Neural progenitor cell (in vitro differentiated cells): ENCODE measurements around the gene RELCH. TPM values are rescaled to one million over a fixed set of nuclear protein-coding genes. Genes with fewer than 3 reads are reported as not detected.

Experiments
- DNase-seq: peaks from one replicate; pipeline ENCODE4 v3.0.0-alpha.2; 2016; ENCODE audit warnings: low spot score
- H2AFZ ChIP-seq: fragments of 200-600 bp; sonication (generic); replicated peaks from 2 replicates; pipeline ENCODE4 v1.6.1; 2016; ENCODE audit warnings: antibody characterized with exemption
- H3F3A ChIP-seq: fragments of 200-600 bp; sonication (generic); 2 replicates; pipeline ENCODE4 v1.6.1; 2016; ENCODE audit warnings: antibody characterized with exemption, low read depth
- H3K27ac ChIP-seq: fragments of 200-600 bp; sonication (generic); 2 replicates; pipeline ENCODE4 v1.5.1; 2016; ENCODE audit warnings: mild to moderate bottlenecking
- H3K27me3 ChIP-seq: fragments of 200-600 bp; sonication (generic); 2 replicates; pipeline ENCODE4 v1.6.1; 2016; ENCODE audit warnings: mild to moderate bottlenecking, moderate library complexity
- H3K36me3 ChIP-seq: fragments of 200-600 bp; sonication (generic); 2 replicates; pipeline ENCODE4 v1.5.1; 2016
- H3K4me1 ChIP-seq: fragments of 200-600 bp; sonication (generic); 2 replicates; pipeline ENCODE4 v1.6.1; 2016; ENCODE audit warnings: mixed run types
- H3K4me2 ChIP-seq: fragments of 200-600 bp; sonication (generic); 2 replicates; pipeline ENCODE4 v1.6.1; 2016
- H3K4me3 ChIP-seq: fragments of 200-600 bp; sonication (generic); 2 replicates; pipeline ENCODE4 v1.5.1; 2016
- H3K79me2 ChIP-seq: fragments of 200-600 bp; sonication (generic); 2 replicates; pipeline ENCODE4 v1.6.1; 2016; ENCODE audit warnings: low read depth
- H3K9ac ChIP-seq: fragments of 200-600 bp; sonication (generic); 2 replicates; pipeline ENCODE4 v1.6.1; 2016
- H3K9me3 ChIP-seq: fragments of 200-600 bp; sonication (generic); 2 replicates; pipeline ENCODE4 v1.5.1; 2016; ENCODE audit warnings: low read depth
- H4K20me1 ChIP-seq: fragments of 200-600 bp; sonication (generic); 2 replicates; pipeline ENCODE4 v1.6.1; 2016; ENCODE audit warnings: low read depth
- H3K27ac Mint-ChIP-seq: 3 replicates; pipeline ENCODE4 v1.8.0; 2021; ENCODE audit warnings: mixed read lengths
- H3K27me3 Mint-ChIP-seq: 2 replicates; pipeline ENCODE4 v1.8.0; 2022; ENCODE audit warnings: low read depth, mild to moderate bottlenecking, inconsistent platforms, moderate library complexity, mixed read lengths; ENCODE audit not compliant: insufficient read depth
- H3K36me3 Mint-ChIP-seq: 3 replicates; pipeline ENCODE4 v1.8.0; 2021; ENCODE audit warnings: mixed read lengths
- H3K4me1 Mint-ChIP-seq: 3 replicates; pipeline ENCODE4 v1.8.0; 2021; ENCODE audit warnings: mixed read lengths
- H3K4me3 Mint-ChIP-seq: 3 replicates; pipeline ENCODE4 v1.8.0; 2021; ENCODE audit warnings: mild to moderate bottlenecking, moderate library complexity, mixed read lengths
- H3K9me3 Mint-ChIP-seq: 3 replicates; pipeline ENCODE4 v1.8.0; 2020; ENCODE audit warnings: mixed read lengths
- CTCF ChIP-seq: fragments of 200-600 bp; sonication (generic); IDR thresholded peaks from 2 replicates; pipeline ENCODE4 v1.5.1; 2017; ENCODE audit warnings: antibody characterized with exemption, mild to moderate bottlenecking
- EZH2 ChIP-seq: fragments of 200-600 bp; sonication (generic); IDR thresholded peaks from 2 replicates; pipeline ENCODE4 v1.6.1; 2017; ENCODE audit warnings: antibody characterized with exemption, mild to moderate bottlenecking, moderate library complexity
- EZH2phosphoT487 ChIP-seq: fragments of 200-600 bp; sonication (generic); IDR thresholded peaks from 2 replicates; pipeline ENCODE4 v1.6.1; 2017; ENCODE audit warnings: antibody characterized with exemption
- total RNA-seq: library from RNA; depleted of rRNA; stranded (reverse); fragments of >200 nt; gene quantifications from 2 replicates; pipeline ENCODE4 v1.2.3, GENCODE V29; 2015; ENCODE audit warnings: low replicate concordance

The RELCH gene
- total RNA-seq, 1 donor from 2014 or later, result 40.9 TPM

GRCh38 chr18:62189208-62189607, 2.2 kb downstream of the RELCH start:
- no peak overlapping the region for H3K27ac Mint-ChIP-seq

GRCh38 chr18:62196079-62196478, 9.0 kb downstream of the RELCH start:
- H3K4me1 ChIP-seq, result no peaks in the 10 kb centered on the region
- H3K9me3 ChIP-seq, result no peaks in the 10 kb centered on the region
- H3K79me2 ChIP-seq, result peaks cover 100% of the 10 kb centered on the region
- TF ChIP-seq CTCF (peak; percentile 42), EZH2phosphoT487 (no peak)
- H3K9ac ChIP-seq, result no peak overlapping the region
- H3K4me3 ChIP-seq, result no peak overlapping the region
- H3K27me3 ChIP-seq, result no peaks in the 10 kb centered on the region
- H3K4me1 Mint-ChIP-seq, result no peaks in the 10 kb centered on the region
- no peak overlapping the region for H3K27ac Mint-ChIP-seq
- H3K9me3 Mint-ChIP-seq, result peaks cover 18% of the 10 kb centered on the region
- no peak overlapping the region for H2AFZ ChIP-seq
- H3F3A ChIP-seq, result no peaks in the 10 kb centered on the region
- H3K4me2 ChIP-seq, result no peak overlapping the region
- DNase-seq, result no peak
- no peaks in the 10 kb centered on the region for H3K27me3 Mint-ChIP-seq
- no peaks in the 10 kb centered on the region for H3K36me3 ChIP-seq
- H3K36me3 Mint-ChIP-seq, result peaks cover 22% of the 10 kb centered on the region
- H4K20me1 ChIP-seq, result peaks cover 26% of the 10 kb centered on the region
- no peak overlapping the region for H3K4me3 Mint-ChIP-seq
- no peak overlapping the region for H3K27ac ChIP-seq

More at GRCh38 chr18:62189208-62189607, 2.2 kb downstream of the RELCH start:
- Histone ChIP-seq H4K20me1 (peaks cover 26% of the 10 kb centered on the region), H3K9ac (peak overlapping the region; percentile 27), H3K27me3 (no peaks in the 10 kb centered on the region), H3K4me3 (peak overlapping the region; percentile 93), H2AFZ (no peak overlapping the region), H3K36me3 (no peaks in the 10 kb centered on the region), H3K9me3 (no peaks in the 10 kb centered on the region), H3K79me2 (peaks cover 87% of the 10 kb centered on the region), H3K4me2 (peak overlapping the region; percentile 98), H3F3A (peaks cover 24% of the 10 kb centered on the region), H3K4me1 (peaks cover 20% of the 10 kb centered on the region), H3K27ac (no peak overlapping the region)
- TF ChIP-seq EZH2phosphoT487 (no peak), CTCF (no peak), EZH2 (no peak)
- no peak for DNase-seq
- peaks cover 24% of the 10 kb centered on the region for H3K36me3 Mint-ChIP-seq
- peaks cover 18% of the 10 kb centered on the region for H3K9me3 Mint-ChIP-seq
- H3K4me3 Mint-ChIP-seq, result peak overlapping the region; percentile 100
- H3K27me3 Mint-ChIP-seq, result no peaks in the 10 kb centered on the region
- peaks cover 32% of the 10 kb centered on the region for H3K4me1 Mint-ChIP-seq

GRCh38 chr18:62196980-62197379, 9.9 kb downstream of the RELCH start:
- Histone ChIP-seq H4K20me1 (peaks cover 26% of the 10 kb centered on the region), H3K79me2 (peaks cover 100% of the 10 kb centered on the region), H3K4me2 (no peak overlapping the region), H3K27me3 (no peaks in the 10 kb centered on the region), H2AFZ (no peak overlapping the region), H3F3A (no peaks in the 10 kb centered on the region), H3K9ac (no peak overlapping the region), H3K27ac (no peak overlapping the region), H3K4me1 (no peaks in the 10 kb centered on the region), H3K36me3 (no peaks in the 10 kb centered on the region), H3K9me3 (no peaks in the 10 kb centered on the region), H3K4me3 (no peak overlapping the region)
- Mint-ChIP-seq H3K4me1 (no peaks in the 10 kb centered on the region), H3K27me3 (no peaks in the 10 kb centered on the region), H3K9me3 (peaks cover 11% of the 10 kb centered on the region), H3K4me3 (no peak overlapping the region), H3K27ac (no peak overlapping the region), H3K36me3 (peaks cover 15% of the 10 kb centered on the region)
- TF ChIP-seq CTCF, result no peak
- no peak for TF ChIP-seq EZH2phosphoT487
- TF ChIP-seq EZH2, result no peak
- no peak for DNase-seq
